Psoas muscle (tissue), 8 donors: ENCODE results near the gene SF3A1. TPM values are rescaled to one million over a fixed set of nuclear protein-coding genes. Genes with fewer than 3 reads are reported as not detected.

Experiments
- ATAC-seq, 4 donors: fragments of 200-7000 bp; cut with Tn5 transposase; one replicate each; pipeline ENCODE4 v1.9.1; 2020; ENCODE audit warnings: moderate library complexity in 3 of 4, mild to moderate bottlenecking in 2 of 4
- DNase-seq, 2 donors: peaks; one replicate each; pipeline ENCODE4 v3.0.0-alpha.2; 2020
- H3K27ac ChIP-seq: fragments of 200-600 bp; one replicate; pipeline ENCODE4 v1.8.0; 2022
- H3K27me3 ChIP-seq, 3 donors: fragments of 200-600 bp in 1 of 3; one replicate each; pipeline versions ENCODE4 v1.6.1 to v1.8.0; 2013 to 2022; ENCODE audit warnings: low read length in 2 of 3, mild to moderate bottlenecking in 2 of 3, moderate library complexity in 1 of 3; ENCODE audit not compliant: insufficient read depth in 3 of 3
- H3K36me3 ChIP-seq, 2 donors: fragments of 200-600 bp in 1 of 2; one replicate each; pipeline versions ENCODE4 v1.6.1 to v1.8.0; 2013 to 2022; ENCODE audit warnings: low read depth in 1 of 2, mild to moderate bottlenecking in 1 of 2, moderate library complexity in 1 of 2; ENCODE audit not compliant: insufficient read depth in 1 of 2
- H3K4me1 ChIP-seq: fragments of 200-600 bp; one replicate; pipeline ENCODE4 v1.8.0; 2022
- H3K4me3 ChIP-seq: fragments of 200-600 bp; one replicate; pipeline ENCODE4 v1.8.0; 2022; ENCODE audit warnings: mild to moderate bottlenecking
- H3K9me3 ChIP-seq: fragments of 200-600 bp; one replicate; pipeline ENCODE4 v1.8.0; 2022
- CTCF ChIP-seq: fragments of 200-600 bp; IDR thresholded peaks from one replicate; pipeline ENCODE4 v1.8.0; 2022; ENCODE audit warnings: antibody characterized with exemption
- WGBS, 3 donors: extraction: QIAGEN DNeasy Blood & Tissue Kit; methylation state at CpG; one replicate each; pipeline versions ENCODE4 v1.1.6 to v1.1.7; 2013; 5-methylcytosine and 5-hydroxymethylcytosine counted together
- intact Hi-C, 2 donors: fragments of 100-400 bp; cut with DNase I; formaldehyde crosslinking; loops; one replicate each; pipeline versions ENCODE4 v1.11.0 to v1.14.2; 2022
- polyA plus RNA-seq, 3 donors: library from polyadenylated mRNA; stranded (reverse); fragments of 200-250 nt; gene quantifications; one replicate each; pipeline ENCODE4 v1.2.3, GENCODE V29; 2013
- total RNA-seq, 4 donors: library from RNA; stranded (reverse); fragmentation: NEBNext Ultra II Directional in 2 of 4; extraction: Animal tissue kit (Norgen Biotek cat#: 25700) in 2 of 4; gene quantifications; one replicate each; pipeline versions ENCODE4 v1.2.1 to v1.2.4, GENCODE V29; 2021 to 2023
- donor health status: healthy with polysubstance abuse.
- donor health status: DM: no; HTN: no; CAD: no; lungs with moderate emphysema.
- donor health status: Bipolar disorder and iron deficiency.
- donor health status: healthy.
- donor health status: DM: yes; HTN: yes; CAD: no.
- donor health status: DM: no; HTN: no; CAD: no.
- donor health status: DM: no; HTN: no; CAD: no.
- donor health status: DM: yes; HTN: yes; CAD: no.

Gene SF3A1
- total and polyA plus RNA-seq, 7 donors = 21.6 to 146 (median 107) TPM

DNA sequence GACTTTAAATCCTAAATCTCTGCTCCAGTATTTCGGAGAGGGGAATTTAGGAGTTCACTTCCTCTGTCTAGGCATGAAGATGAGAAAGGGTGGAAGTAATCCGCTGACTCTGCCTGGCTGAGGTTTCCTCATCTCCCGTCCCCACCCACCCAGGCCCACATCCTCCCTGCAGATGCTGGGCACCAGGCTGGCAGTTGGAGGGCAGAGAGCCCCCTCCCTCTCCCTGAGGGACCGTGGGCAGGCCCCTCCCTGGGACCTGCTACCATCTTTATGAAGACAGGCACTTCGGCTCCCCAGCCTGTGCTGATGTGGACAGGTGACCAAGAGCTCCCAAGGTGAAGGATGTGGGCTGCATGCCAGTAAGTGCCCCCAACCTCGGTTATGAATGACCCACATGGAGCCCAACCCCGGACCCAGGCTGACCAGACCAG, 74.1 kb downstream of the SF3A1 start:
- intact Hi-C loops = no loop called here
- DNase-seq = no peak
- WGBS, 3 donors = 72 to 80% (median 77%) methylated on average over 7 of the region's 7 CpGs

More for the DNA sequence above, 74.1 kb downstream of the SF3A1 start:
- no peak overlapping the region for H3K27ac ChIP-seq
- no peaks in the 10 kb centered on the region for H3K9me3 ChIP-seq
- TF ChIP-seq CTCF = no peak
- no peaks in the 10 kb centered on the region for H3K4me1 ChIP-seq
- no peak overlapping the region for H3K4me3 ChIP-seq
- ATAC-seq = no peak
- peaks cover 0 to 3% (median 2%) of the 10 kb centered on the region in 3 donors for H3K27me3 ChIP-seq
- H3K36me3 ChIP-seq = peaks cover 0 to 5% of the 10 kb centered on the region in 2 donors

Other genes with a start within 250 kb of the SF3A1 start
- under 1 TPM in 3 of 4 donors, not detected in 1; 0.27 to 0.54 (median 0.38) TPM for gene LIF, start 110.1 kb downstream of the SF3A1 start, total RNA-seq
- gene LIF, start 110.1 kb downstream of the SF3A1 start, polyA plus RNA-seq = 10 to 100 TPM in 1 of 3 donors, under 1 TPM in 2; 0.10 to 21.4 (median 0.14) TPM
- gene OSM, start 90.0 kb downstream of the SF3A1 start, total RNA-seq = under 1 TPM in 2 of 4 donors, not detected in 2; 0.38 to 0.39 TPM
- gene OSM, start 90.0 kb downstream of the SF3A1 start, polyA plus RNA-seq = under 1 TPM in 2 of 3 donors, not detected in 1; 0.08 TPM
- 1 to 10 TPM in 3 of 4 donors, under 1 TPM in 1; 0.44 to 4.8 (median 2.2) TPM for gene CASTOR1, start 67.4 kb downstream of the SF3A1 start, total RNA-seq
- gene CASTOR1, start 67.4 kb downstream of the SF3A1 start, polyA plus RNA-seq = 1 to 10 TPM; 1.9 to 5.1 (median 2.9) TPM
- gene TBC1D10A, start 30.0 kb downstream of the SF3A1 start, total RNA-seq = 1 to 10 TPM; 2.9 to 4.8 (median 3.3) TPM
- gene TBC1D10A, start 30.0 kb downstream of the SF3A1 start, polyA plus RNA-seq = 1 to 10 TPM; 2.2 to 4.2 (median 2.9) TPM
- under 1 TPM; 0.17 to 0.88 (median 0.54) TPM for gene CCDC157, start 113 bp upstream of the SF3A1 start, total RNA-seq
- gene CCDC157, start 113 bp upstream of the SF3A1 start, polyA plus RNA-seq = 1 to 10 TPM; 1.4 to 2.6 (median 1.5) TPM
- 1 to 10 TPM; 5.7 to 9.8 (median 8.2) TPM for gene RNF215, start 30.5 kb upstream of the SF3A1 start, total RNA-seq
- gene RNF215, start 30.5 kb upstream of the SF3A1 start, polyA plus RNA-seq = 10 to 100 TPM in 1 of 3 donors, 1 to 10 TPM in 2; 6.1 to 13.8 (median 8.8) TPM
- gene SEC14L2, start 40.1 kb upstream of the SF3A1 start, total RNA-seq = 1 to 10 TPM; 1.3 to 2.9 (median 2.1) TPM
- 10 to 100 TPM in 1 of 3 donors, 1 to 10 TPM in 1, under 1 TPM in 1; 0.38 to 75.0 (median 1.3) TPM for gene SEC14L2, start 40.1 kb upstream of the SF3A1 start, polyA plus RNA-seq
- 10 to 100 TPM in 3 of 4 donors, 1 to 10 TPM in 1; 4.3 to 68.7 (median 17.7) TPM for gene MTFP1, start 68.9 kb upstream of the SF3A1 start, total RNA-seq
- 100 to 1,000 TPM in 1 of 3 donors, 10 to 100 TPM in 2; 50.8 to 156 (median 71.3) TPM for gene MTFP1, start 68.9 kb upstream of the SF3A1 start, polyA plus RNA-seq
- not detected for gene SEC14L3, start 115.1 kb upstream of the SF3A1 start, total RNA-seq
- gene SEC14L3, start 115.1 kb upstream of the SF3A1 start, polyA plus RNA-seq = under 1 TPM in 1 of 3 donors, not detected in 2; 0.04 TPM
- not detected for gene SEC14L4, start 148.8 kb upstream of the SF3A1 start, total RNA-seq
- under 1 TPM in 2 of 3 donors, not detected in 1; 0.01 to 0.07 TPM for gene SEC14L4, start 148.8 kb upstream of the SF3A1 start, polyA plus RNA-seq
- gene SEC14L6, start 189.8 kb upstream of the SF3A1 start, total RNA-seq = not detected
- gene SEC14L6, start 189.8 kb upstream of the SF3A1 start, polyA plus RNA-seq = not detected
- gene GAL3ST1, start 217.8 kb upstream of the SF3A1 start, total RNA-seq = 1 to 10 TPM in 3 of 4 donors, under 1 TPM in 1; 0.80 to 2.7 (median 1.3) TPM
- under 1 TPM; 0.21 to 0.63 (median 0.39) TPM for gene GAL3ST1, start 217.8 kb upstream of the SF3A1 start, polyA plus RNA-seq
- gene PES1, start 235.0 kb upstream of the SF3A1 start, total RNA-seq = 10 to 100 TPM; 32.8 to 74.8 (median 63.7) TPM
- gene PES1, start 235.0 kb upstream of the SF3A1 start, polyA plus RNA-seq = 100 to 1,000 TPM in 1 of 3 donors, 10 to 100 TPM in 2; 55.9 to 100 (median 69.4) TPM